ENCODE measurements around the gene ING3. TPM values are rescaled to one million over a fixed set of nuclear protein-coding genes. Genes with fewer than 3 reads are reported as not detected.

The ING3 gene
- total RNA-seq, 1 experiment from 2014 or later, result 16.1 TPM

DNA sequence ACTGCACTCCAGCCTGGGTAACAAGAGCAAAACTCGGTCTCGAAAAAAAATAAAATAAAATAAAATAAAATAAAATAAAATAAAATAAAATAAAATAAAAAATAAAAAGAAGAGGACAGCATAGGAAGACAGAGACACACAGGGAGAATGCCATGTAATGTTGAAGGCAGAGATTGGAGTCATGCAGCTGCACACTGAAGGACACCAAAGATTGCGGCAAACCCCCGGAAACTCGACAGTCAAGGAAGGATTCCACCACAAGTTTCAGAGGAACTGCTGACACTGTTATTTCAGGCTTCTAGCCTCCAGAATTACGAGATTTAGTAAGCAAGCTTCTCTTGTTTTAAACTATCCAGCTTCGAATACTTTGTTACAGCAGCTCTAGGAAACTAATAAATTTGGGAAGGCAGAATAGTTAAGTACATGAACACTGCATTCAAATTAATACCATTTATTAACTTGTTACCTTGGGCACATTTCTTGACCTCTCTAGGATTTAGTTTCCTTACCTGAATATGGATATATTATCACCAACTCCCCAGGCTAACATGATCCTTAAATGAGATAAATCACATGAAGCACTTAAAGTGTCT is 47.4 kb downstream of the ING3 start:
- H3K27me3 ChIP-seq (replicated peaks; ENCODE audit: insufficient read depth, low read depth, low read length, poor library complexity), result no peaks in the 10 kb centered on the region
- intact Hi-C loops (cut with micrococcal nuclease; ENCODE audit: unreplicated experiment), result loop anchor here (10.0 kb wide), 1 partner anchor 547 kb away; no protein-coding TSS in a partner anchor
- ChIA-PET CTCF (no interaction called here), POLR2A (ENCODE audit: low non-redundant PET) (no interaction called here)
- H3K27ac ChIP-seq (ENCODE audit: low read depth, low read length, poor library complexity, severe bottlenecking), result no peak overlapping the region
- no peak for DNase-seq (ENCODE audit: low spot score)
- H3K4me1 ChIP-seq (ENCODE audit: insufficient read depth, low read length, poor library complexity, severe bottlenecking), result peaks cover 42% of the 10 kb centered on the region
- no peaks in the 10 kb centered on the region for H3K36me3 ChIP-seq (ENCODE audit: insufficient read depth, low read length, poor library complexity, severe bottlenecking)
- no peaks in the 10 kb centered on the region for H3K9me3 ChIP-seq (ENCODE audit: low read depth, low read length, poor library complexity, severe bottlenecking)
- no TSS peak for BruUV-seq (replicated peaks)
- TF ChIP-seq EZH2 (IDR thresholded peaks at IDR 0.05; ENCODE audit: borderline replicate concordance, low read depth, low read length, poor library complexity, severe bottlenecking), result no peak
- TF ChIP-seq, protein P1, sequence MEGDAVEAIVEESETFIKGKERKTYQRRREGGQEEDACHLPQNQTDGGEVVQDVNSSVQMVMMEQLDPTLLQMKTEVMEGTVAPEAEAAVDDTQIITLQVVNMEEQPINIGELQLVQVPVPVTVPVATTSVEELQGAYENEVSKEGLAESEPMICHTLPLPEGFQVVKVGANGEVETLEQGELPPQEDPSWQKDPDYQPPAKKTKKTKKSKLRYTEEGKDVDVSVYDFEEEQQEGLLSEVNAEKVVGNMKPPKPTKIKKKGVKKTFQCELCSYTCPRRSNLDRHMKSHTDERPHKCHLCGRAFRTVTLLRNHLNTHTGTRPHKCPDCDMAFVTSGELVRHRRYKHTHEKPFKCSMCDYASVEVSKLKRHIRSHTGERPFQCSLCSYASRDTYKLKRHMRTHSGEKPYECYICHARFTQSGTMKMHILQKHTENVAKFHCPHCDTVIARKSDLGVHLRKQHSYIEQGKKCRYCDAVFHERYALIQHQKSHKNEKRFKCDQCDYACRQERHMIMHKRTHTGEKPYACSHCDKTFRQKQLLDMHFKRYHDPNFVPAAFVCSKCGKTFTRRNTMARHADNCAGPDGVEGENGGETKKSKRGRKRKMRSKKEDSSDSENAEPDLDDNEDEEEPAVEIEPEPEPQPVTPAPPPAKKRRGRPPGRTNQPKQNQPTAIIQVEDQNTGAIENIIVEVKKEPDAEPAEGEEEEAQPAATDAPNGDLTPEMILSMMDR (conservative IDR thresholded peaks at IDR 0.05; ENCODE audit: low read depth, low read length), result no peak
- H3K4me3 ChIP-seq (ENCODE audit: low read depth, low read length, poor library complexity, severe bottlenecking), result no peak overlapping the region

DNA sequence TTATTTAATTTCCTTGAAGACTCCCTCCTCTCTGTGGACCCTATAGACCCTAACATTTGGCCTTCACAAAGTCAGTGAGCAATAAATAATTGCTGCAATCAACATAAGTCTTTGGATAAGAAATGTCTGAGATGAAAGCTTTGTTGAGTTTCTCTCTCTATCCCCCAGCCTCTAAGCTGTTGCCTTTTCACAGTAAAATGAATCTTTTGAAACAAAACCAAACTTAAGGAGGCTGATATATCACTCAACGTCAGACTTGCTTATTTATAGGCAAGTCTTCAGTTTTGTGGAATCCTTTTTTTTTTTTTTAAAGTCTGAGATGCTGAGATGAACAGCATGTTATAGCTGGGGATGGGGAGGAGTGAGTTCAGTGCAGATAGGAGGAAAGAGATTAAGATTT is 47.9 kb downstream of the ING3 start:
- Histone ChIP-seq H3K4me3 (ENCODE audit: low read depth, low read length, poor library complexity, severe bottlenecking) (no peak overlapping the region), H3K4me1 (ENCODE audit: insufficient read depth, low read length, poor library complexity, severe bottlenecking) (peaks cover 36% of the 10 kb centered on the region), H3K27me3 (replicated peaks; ENCODE audit: insufficient read depth, low read depth, low read length, poor library complexity) (no peaks in the 10 kb centered on the region), H3K27ac (ENCODE audit: low read depth, low read length, poor library complexity, severe bottlenecking) (no peak overlapping the region), H3K36me3 (ENCODE audit: insufficient read depth, low read length, poor library complexity, severe bottlenecking) (no peaks in the 10 kb centered on the region), H3K9me3 (ENCODE audit: low read depth, low read length, poor library complexity, severe bottlenecking) (no peaks in the 10 kb centered on the region)
- POLR2A ChIA-PET (ENCODE audit: low non-redundant PET), result no interaction called here
- TF ChIP-seq, protein P1 (conservative IDR thresholded peaks at IDR 0.05; ENCODE audit: low read depth, low read length), result no peak
- no peak for TF ChIP-seq EZH2 (IDR thresholded peaks at IDR 0.05; ENCODE audit: borderline replicate concordance, low read depth, low read length, poor library complexity, severe bottlenecking)
- CTCF ChIA-PET, result no interaction called here
- DNase-seq (ENCODE audit: low spot score), result no peak
- no TSS peak for BruUV-seq (replicated peaks)
- intact Hi-C loops (cut with micrococcal nuclease; ENCODE audit: unreplicated experiment), result loop anchor here (10.0 kb wide), 1 partner anchor 546 kb away; no protein-coding TSS in a partner anchor

DNA sequence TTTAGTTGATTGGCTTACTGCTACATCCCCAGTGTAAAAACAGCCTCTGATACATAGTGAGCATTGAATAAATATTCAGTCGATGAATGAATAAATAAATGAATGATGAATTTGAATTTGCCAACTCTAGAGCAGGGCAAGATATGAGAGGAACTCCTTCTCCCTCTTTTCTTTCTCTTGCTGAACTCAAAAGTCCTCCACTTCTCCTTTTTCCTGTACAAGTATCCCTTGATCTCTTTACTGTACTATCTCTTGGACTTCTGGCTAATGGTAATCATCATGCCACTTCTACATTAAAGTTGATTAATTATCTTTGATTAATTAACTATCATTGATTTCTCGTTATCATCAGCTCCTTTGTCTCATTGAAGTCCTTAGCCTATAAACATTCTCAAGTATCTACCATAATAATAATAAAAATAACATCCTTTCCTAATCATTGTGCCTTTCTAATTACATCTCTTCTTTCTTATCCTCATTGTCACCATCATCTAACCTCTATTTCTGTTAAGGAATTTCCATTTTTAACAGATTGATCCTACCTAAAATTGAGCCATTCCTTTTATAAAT is 48.5 kb downstream of the ING3 start:
- no TSS peak for BruUV-seq (replicated peaks)
- Histone ChIP-seq H3K9me3 (ENCODE audit: low read depth, low read length, poor library complexity, severe bottlenecking) (no peaks in the 10 kb centered on the region), H3K4me1 (ENCODE audit: insufficient read depth, low read length, poor library complexity, severe bottlenecking) (peaks cover 31% of the 10 kb centered on the region), H3K4me3 (ENCODE audit: low read depth, low read length, poor library complexity, severe bottlenecking) (no peak overlapping the region), H3K36me3 (ENCODE audit: insufficient read depth, low read length, poor library complexity, severe bottlenecking) (no peaks in the 10 kb centered on the region), H3K27ac (ENCODE audit: low read depth, low read length, poor library complexity, severe bottlenecking) (no peak overlapping the region), H3K27me3 (replicated peaks; ENCODE audit: insufficient read depth, low read depth, low read length, poor library complexity) (no peaks in the 10 kb centered on the region)
- TF ChIP-seq, protein P1 (conservative IDR thresholded peaks at IDR 0.05; ENCODE audit: low read depth, low read length), result no peak
- no peak for TF ChIP-seq EZH2 (IDR thresholded peaks at IDR 0.05; ENCODE audit: borderline replicate concordance, low read depth, low read length, poor library complexity, severe bottlenecking)
- DNase-seq (ENCODE audit: low spot score), result no peak
- CTCF ChIA-PET, result no interaction called here
- intact Hi-C loops (cut with micrococcal nuclease; ENCODE audit: unreplicated experiment), result loop anchor here (10.0 kb wide), 1 partner anchor 546 kb away; no protein-coding TSS in a partner anchor
- POLR2A ChIA-PET (ENCODE audit: low non-redundant PET), result no interaction called here
